GM12892 (cell line): Measurements from ENCODE around the gene MYO1D.

Source experiments
- POLR2AphosphoS5 ChIP-seq: IDR thresholded peaks from 2 replicates; pipeline ENCODE4 v1.6.1; 2011; ENCODE audit warnings: low read depth, low read length, control low read depth
- TAF1 ChIP-seq: IDR thresholded peaks from 2 replicates; pipeline ENCODE4 v1.6.1; 2011; ENCODE audit warnings: low read depth, mild to moderate bottlenecking, control low read depth, low read length, borderline replicate concordance

DNA sequence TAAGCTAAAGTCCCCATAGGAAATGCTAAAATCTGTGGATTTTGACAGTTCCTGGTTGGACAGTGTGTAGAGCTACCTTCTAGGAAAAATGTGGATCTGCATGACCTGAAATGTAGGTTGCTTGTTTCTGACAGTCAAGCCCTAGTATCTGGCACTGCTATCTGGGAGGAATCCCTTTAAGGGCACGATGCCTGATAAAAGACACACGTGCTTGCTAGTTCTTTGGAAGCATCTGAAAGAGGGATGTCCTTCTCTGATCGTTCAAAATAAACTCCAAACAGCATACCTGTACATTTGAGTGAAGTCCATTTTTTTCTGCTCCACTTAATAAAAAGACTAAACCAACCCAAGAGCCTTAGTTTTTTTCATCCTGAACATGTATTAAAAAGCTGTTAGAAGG, 288.8 kb downstream of the MYO1D start:
- TF ChIP-seq TAF1 (no peak), POLR2AphosphoS5 (no peak)
